Measurements from ENCODE around the gene LMX1B. TPM values are rescaled to one million over a fixed set of nuclear protein-coding genes. Genes with fewer than 3 reads are reported as not detected.

The LMX1B gene
- 1.3 TPM for total RNA-seq
- long read RNA-seq, result 0 reads

GRCh38 chr9:126613651-126614050 lies at the start of gene LMX1B:
Gene LMX1B (plus strand): TSS chr9:126613928. CDS start chr9:126614450, 522 bp downstream.
- no peaks in the 10 kb centered on the region for H3K36me3 ChIP-seq
- H3K4me3 ChIP-seq, result peak within 1 kb of the TSS; percentile 64
- H3K27me3 ChIP-seq (ENCODE audit: low read depth), result peaks cover 95% of the 10 kb centered on the region
- peak; percentile 72 for DNase-seq
- intact Hi-C loops (cut with micrococcal nuclease), result loop anchor here (10.0 kb wide), 1 partner anchor 71 kb away; no protein-coding TSS in a partner anchor
- no peaks in the 10 kb centered on the region for H3K9me3 ChIP-seq (replicated peaks)
- peaks cover 56% of the 10 kb centered on the region for H3K4me1 ChIP-seq
- TF ChIP-seq CTCF (IDR thresholded peaks at IDR 0.05; ENCODE audit: borderline replicate concordance), result no peak
- H3K27ac ChIP-seq (replicated peaks), result peak within 1 kb of the TSS; percentile 23

- Histone ChIP-seq H3K27ac (replicated peaks) (no peak overlapping the region), H3K4me3 (no peak overlapping the region), H3K27me3 (ENCODE audit: low read depth) (peaks cover 77% of the 10 kb centered on the region), H3K36me3 (no peaks in the 10 kb centered on the region), H3K4me1 (no peaks in the 10 kb centered on the region), H3K9me3 (replicated peaks) (no peaks in the 10 kb centered on the region)
- TF ChIP-seq CTCF (IDR thresholded peaks at IDR 0.05; ENCODE audit: borderline replicate concordance), result no peak
- intact Hi-C loops (cut with micrococcal nuclease), result no loop called here
- no peak for DNase-seq
These were observed 49.6 kb upstream of the LMX1B start for GRCh38 chr9:126564128-126564527.

- Histone ChIP-seq H3K9me3 (replicated peaks) (no peaks in the 10 kb centered on the region), H3K27me3 (ENCODE audit: low read depth) (peaks cover 77% of the 10 kb centered on the region), H3K4me1 (no peaks in the 10 kb centered on the region), H3K36me3 (no peaks in the 10 kb centered on the region), H3K4me3 (no peak overlapping the region), H3K27ac (replicated peaks) (no peak overlapping the region)
- intact Hi-C loops (cut with micrococcal nuclease), result no loop called here
- no peak for TF ChIP-seq CTCF (IDR thresholded peaks at IDR 0.05; ENCODE audit: borderline replicate concordance)
- no peak for DNase-seq
These were observed 49.0 kb upstream of the LMX1B start for GRCh38 chr9:126564716-126565115.

GRCh38 chr9:126565336-126566128 lies 48.2 kb upstream of the LMX1B start:
- no peaks in the 10 kb centered on the region for H3K4me1 ChIP-seq
- H3K36me3 ChIP-seq, result no peaks in the 10 kb centered on the region
- H3K4me3 ChIP-seq, result no peak overlapping the region
- intact Hi-C loops (cut with micrococcal nuclease), result no loop called here
- TF ChIP-seq CTCF (IDR thresholded peaks at IDR 0.05; ENCODE audit: borderline replicate concordance), result no peak
- peaks cover 78% of the 10 kb centered on the region for H3K27me3 ChIP-seq (ENCODE audit: low read depth)
- DNase-seq, result no peak
- no peak overlapping the region for H3K27ac ChIP-seq (replicated peaks)
- no peaks in the 10 kb centered on the region for H3K9me3 ChIP-seq (replicated peaks)

GRCh38 chr9:126569036-126569435 lies 44.7 kb upstream of the LMX1B start:
- H3K27ac ChIP-seq (replicated peaks), result no peak overlapping the region
- intact Hi-C loops (cut with micrococcal nuclease), result no loop called here
- DNase-seq, result no peak
- no peak overlapping the region for H3K4me3 ChIP-seq
- no peaks in the 10 kb centered on the region for H3K36me3 ChIP-seq
- H3K9me3 ChIP-seq (replicated peaks), result no peaks in the 10 kb centered on the region
- peaks cover 53% of the 10 kb centered on the region for H3K27me3 ChIP-seq (ENCODE audit: low read depth)
- TF ChIP-seq CTCF (IDR thresholded peaks at IDR 0.05; ENCODE audit: borderline replicate concordance), result no peak
- no peaks in the 10 kb centered on the region for H3K4me1 ChIP-seq
